HPDE6-E6E7 (cell line): ENCODE results near the gene LARP1B.
A peak's percentile ranks its signal among the peaks of the same experiment; 100 is the strongest.
"Not testable (repeated sequence)": the region's sequence is repeated elsewhere in the genome, so short reads cannot be mapped to it uniquely, and the experiment has no call there.

Experiments
- DNase-seq: peaks from one replicate; pipeline ENCODE4 v3.0.0; 2011; ENCODE audit warnings: missing footprints; ENCODE audit errors: extremely low spot score

Gene LARP1B

GRCh38 chr4:128135391-128135790, 74.3 kb downstream of the LARP1B start:
- no peak for DNase-seq

GRCh38 chr4:128141866-128142265, 80.8 kb downstream of the LARP1B start:
- DNase-seq = no peak

- DNase-seq = no peak
Observed at GRCh38 chr4:128145727-128146126, 84.6 kb downstream of the LARP1B start.

- no peak for DNase-seq
Observed at GRCh38 chr4:128153800-128154199, 92.7 kb downstream of the LARP1B start.

GRCh38 chr4:128155231-128155855, 94.2 kb downstream of the LARP1B start:
- DNase-seq = no peak

GRCh38 chr4:128155874-128156456, 94.9 kb downstream of the LARP1B start:
- DNase-seq = no peak

- DNase-seq = not testable (repeated sequence)
Observed at GRCh38 chr4:128156472-128156871, 95.4 kb downstream of the LARP1B start.

- no peak for DNase-seq
Observed at GRCh38 chr4:128158894-128159293, 97.8 kb downstream of the LARP1B start.

GRCh38 chr4:128159967-128160366, 98.9 kb downstream of the LARP1B start:
- no peak for DNase-seq

- DNase-seq = no peak
Observed at GRCh38 chr4:128161138-128161537, 100.0 kb downstream of the LARP1B start.

- no peak for DNase-seq
Observed at GRCh38 chr4:128162434-128162833, 101.3 kb downstream of the LARP1B start.

- peak; percentile 16 for DNase-seq
Observed at GRCh38 chr4:128163177-128164117, 102.3 kb downstream of the LARP1B start.

- DNase-seq = no peak
Observed at GRCh38 chr4:128166982-128167381, 105.9 kb downstream of the LARP1B start.

GRCh38 chr4:128168701-128169100, 107.6 kb downstream of the LARP1B start:
- no peak for DNase-seq

GRCh38 chr4:128169245-128169644, 108.1 kb downstream of the LARP1B start:
- no peak for DNase-seq

GRCh38 chr4:128176643-128177042, 115.5 kb downstream of the LARP1B start:
- no peak for DNase-seq

GRCh38 chr4:128177498-128177897, 116.4 kb downstream of the LARP1B start:
- DNase-seq = no peak

GRCh38 chr4:128186623-128187022, 125.5 kb downstream of the LARP1B start:
- DNase-seq = no peak

- DNase-seq = peak; percentile 54
Observed at GRCh38 chr4:128191115-128191781, 130.1 kb downstream of the LARP1B start.

- peak; percentile 31 for DNase-seq
Observed at GRCh38 chr4:128220286-128221235, 159.4 kb downstream of the LARP1B start.

GRCh38 chr4:128221586-128221985, 160.5 kb downstream of the LARP1B start:
- DNase-seq = no peak
